ENCODE results near the gene DCC.
"Not testable (repeated sequence)": the region's sequence is repeated elsewhere in the genome, so short reads cannot be mapped to it uniquely, and the experiment has no call there.

DCC gene

DNA sequence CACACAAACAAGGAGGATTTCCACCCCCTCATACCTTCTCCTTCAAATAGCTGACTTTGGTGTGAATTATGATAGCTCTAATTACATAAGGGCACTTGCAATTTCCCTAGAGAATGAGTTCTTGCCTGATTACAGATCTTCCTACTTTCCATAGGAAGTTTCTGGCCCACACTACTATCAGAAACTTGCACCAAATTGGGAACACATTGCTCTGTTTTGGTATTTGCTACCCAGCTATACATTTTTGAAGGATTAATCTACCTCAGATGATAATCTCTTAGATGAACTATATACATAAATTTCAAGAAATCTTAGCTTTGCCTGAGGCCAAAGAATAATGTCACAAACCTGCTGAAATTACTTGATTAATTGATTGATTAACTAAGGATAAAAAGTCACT lies 4.9 kb downstream of the DCC start:
- H3K4me3 ChIP-seq (ENCODE audit: low read depth, low read length), result no peak overlapping the region
- no peak for DNase-seq (ENCODE audit: low read depth, low spot score)
- TF ChIP-seq, protein P1, sequence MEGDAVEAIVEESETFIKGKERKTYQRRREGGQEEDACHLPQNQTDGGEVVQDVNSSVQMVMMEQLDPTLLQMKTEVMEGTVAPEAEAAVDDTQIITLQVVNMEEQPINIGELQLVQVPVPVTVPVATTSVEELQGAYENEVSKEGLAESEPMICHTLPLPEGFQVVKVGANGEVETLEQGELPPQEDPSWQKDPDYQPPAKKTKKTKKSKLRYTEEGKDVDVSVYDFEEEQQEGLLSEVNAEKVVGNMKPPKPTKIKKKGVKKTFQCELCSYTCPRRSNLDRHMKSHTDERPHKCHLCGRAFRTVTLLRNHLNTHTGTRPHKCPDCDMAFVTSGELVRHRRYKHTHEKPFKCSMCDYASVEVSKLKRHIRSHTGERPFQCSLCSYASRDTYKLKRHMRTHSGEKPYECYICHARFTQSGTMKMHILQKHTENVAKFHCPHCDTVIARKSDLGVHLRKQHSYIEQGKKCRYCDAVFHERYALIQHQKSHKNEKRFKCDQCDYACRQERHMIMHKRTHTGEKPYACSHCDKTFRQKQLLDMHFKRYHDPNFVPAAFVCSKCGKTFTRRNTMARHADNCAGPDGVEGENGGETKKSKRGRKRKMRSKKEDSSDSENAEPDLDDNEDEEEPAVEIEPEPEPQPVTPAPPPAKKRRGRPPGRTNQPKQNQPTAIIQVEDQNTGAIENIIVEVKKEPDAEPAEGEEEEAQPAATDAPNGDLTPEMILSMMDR (IDR thresholded peaks at IDR 0.05; ENCODE audit: low read depth, low read length), result no peak
- in situ Hi-C loops (cut with HindIII; ENCODE audit: low sequenced_read_pairs), result no loop called here

DNA sequence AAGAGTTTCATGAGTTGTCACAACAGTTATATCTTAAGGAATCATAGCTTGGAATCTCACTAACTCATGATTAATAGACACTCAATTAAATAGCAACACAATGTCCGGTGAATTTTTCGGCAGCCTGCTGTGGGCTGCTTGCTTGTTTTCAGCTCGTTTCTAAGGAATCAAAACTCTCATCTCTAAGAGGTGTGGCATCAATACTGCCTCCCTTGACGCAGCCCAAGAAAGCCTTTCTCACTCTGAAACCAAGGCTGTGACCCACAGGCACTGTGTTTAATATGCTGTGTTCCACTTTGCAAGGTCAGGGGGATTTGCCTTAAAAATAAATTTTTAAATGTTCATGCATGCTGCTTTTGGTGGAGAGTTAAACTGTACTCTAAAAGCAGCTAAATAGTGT lies 5.4 kb downstream of the DCC start:
- H3K4me3 ChIP-seq (ENCODE audit: low read depth, low read length), result no peak overlapping the region
- in situ Hi-C loops (cut with HindIII; ENCODE audit: low sequenced_read_pairs), result no loop called here
- no peak for DNase-seq (ENCODE audit: low read depth, low spot score)
- TF ChIP-seq, protein P1 (IDR thresholded peaks at IDR 0.05; ENCODE audit: low read depth, low read length), result no peak

DNA sequence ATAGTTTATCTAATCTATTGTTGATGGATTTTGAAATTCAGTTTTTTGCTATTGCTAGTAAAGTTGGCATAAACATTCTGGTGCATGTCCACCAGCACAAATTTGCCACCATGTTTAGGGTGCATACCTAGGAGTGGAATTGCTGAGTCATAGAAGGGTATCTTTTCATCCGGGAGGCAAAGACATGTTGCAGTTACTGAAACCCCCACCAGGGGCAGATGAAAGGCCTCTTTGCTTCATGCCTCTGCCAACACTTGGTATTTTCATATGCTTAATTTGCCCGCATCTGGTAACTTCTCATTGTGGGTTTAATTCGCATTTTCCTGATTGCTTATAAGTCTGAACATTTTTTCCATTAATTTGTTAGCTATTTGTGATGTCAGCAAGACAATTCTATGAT lies 8.2 kb downstream of the DCC start:
- in situ Hi-C loops (cut with HindIII; ENCODE audit: low sequenced_read_pairs), result no loop called here
- no peak for DNase-seq (ENCODE audit: low read depth, low spot score)
- H3K4me3 ChIP-seq (ENCODE audit: low read depth, low read length), result no peak overlapping the region
- TF ChIP-seq, protein P1 (IDR thresholded peaks at IDR 0.05; ENCODE audit: low read depth, low read length), result peak; percentile 51

DNA sequence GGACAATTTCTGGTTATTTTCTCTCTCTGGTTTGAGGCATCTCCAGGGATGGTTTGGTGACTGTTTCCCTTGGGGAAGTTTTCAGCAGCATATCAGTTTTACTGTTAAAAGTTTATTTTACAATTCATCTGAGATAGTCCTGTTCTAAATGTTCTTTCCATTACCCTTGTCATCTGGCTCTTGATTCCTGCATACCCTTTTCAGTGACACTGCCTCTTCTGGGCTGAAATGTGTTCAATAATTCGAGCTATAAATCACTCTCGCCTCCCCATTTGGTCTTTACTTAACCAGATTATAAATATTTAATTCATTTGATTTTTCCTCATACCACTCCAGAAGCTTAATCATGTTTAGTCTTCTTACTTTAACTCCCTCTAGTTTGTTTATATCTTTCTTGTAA lies 9.5 kb downstream of the DCC start:
- H3K4me3 ChIP-seq (ENCODE audit: low read depth, low read length), result no peak overlapping the region
- no peak for DNase-seq (ENCODE audit: low read depth, low spot score)
- in situ Hi-C loops (cut with HindIII; ENCODE audit: low sequenced_read_pairs), result no loop called here
- TF ChIP-seq, protein P1 (IDR thresholded peaks at IDR 0.05; ENCODE audit: low read depth, low read length), result no peak

DNA sequence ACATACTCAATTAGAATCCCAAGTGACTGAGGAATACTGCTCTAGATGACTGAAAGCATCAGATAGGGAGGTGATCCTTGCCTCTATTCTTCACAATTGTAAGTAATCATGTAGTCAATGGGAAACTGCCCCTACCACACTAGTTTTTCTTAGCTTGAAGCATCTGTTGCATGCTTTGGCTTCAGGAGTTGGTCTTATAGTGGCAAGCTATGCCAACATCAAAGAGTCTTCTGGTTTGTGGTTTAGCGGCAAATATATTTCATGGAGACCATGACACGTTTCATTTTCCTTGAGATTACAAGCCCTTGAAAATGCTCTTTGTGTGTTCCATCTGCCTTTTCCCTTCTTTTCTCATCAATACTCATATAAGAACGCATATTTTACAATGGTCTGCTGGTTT lies 12.9 kb downstream of the DCC start:
- in situ Hi-C loops (cut with HindIII; ENCODE audit: low sequenced_read_pairs), result no loop called here
- no peak for DNase-seq (ENCODE audit: low read depth, low spot score)
- H3K4me3 ChIP-seq (ENCODE audit: low read depth, low read length), result no peak overlapping the region
- TF ChIP-seq, protein P1 (IDR thresholded peaks at IDR 0.05; ENCODE audit: low read depth, low read length), result no peak

DNA sequence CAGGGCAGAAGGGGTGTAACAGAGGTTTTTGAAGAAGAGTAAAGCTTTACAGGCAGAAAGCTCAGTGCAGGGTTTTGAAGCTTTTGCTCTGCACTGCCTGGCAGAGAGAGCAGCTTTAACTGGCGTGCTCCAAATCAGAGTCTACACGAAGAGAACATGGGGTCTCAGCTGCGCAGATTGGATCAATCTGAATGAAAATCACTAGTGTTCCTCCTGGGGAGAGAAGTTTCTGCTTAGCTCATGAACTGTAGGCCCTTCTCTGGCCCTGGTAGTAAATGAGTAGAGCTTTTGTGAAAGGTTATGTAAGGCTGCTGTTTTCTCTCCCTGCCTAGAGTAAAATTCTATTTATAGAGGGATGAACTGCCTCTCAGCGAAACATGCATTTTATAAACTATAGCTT lies 13.6 kb downstream of the DCC start:
- no peak overlapping the region for H3K4me3 ChIP-seq (ENCODE audit: low read depth, low read length)
- no peak for DNase-seq (ENCODE audit: low read depth, low spot score)
- in situ Hi-C loops (cut with HindIII; ENCODE audit: low sequenced_read_pairs), result no loop called here
- TF ChIP-seq, protein P1 (IDR thresholded peaks at IDR 0.05; ENCODE audit: low read depth, low read length), result no peak

DNA sequence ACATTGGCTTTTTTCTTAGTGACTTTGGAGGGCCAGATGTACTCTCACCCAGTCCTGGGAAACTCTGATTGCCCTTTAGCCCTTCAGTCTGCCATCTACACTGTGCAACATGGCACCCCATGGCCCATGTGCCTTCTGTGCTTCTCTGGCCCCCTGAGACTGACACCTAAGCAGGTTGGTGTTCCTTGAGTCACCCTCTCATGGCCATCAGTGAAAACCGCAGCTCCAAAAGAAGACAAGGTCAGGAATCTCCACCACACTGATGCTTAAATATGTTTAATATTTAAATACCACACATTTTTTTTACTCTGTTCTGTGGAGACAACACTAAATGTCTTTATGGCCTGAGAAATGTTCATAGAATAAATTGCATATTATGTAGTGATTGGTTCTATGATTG lies 23.9 kb downstream of the DCC start:
- in situ Hi-C loops (cut with HindIII; ENCODE audit: low sequenced_read_pairs), result no loop called here
- TF ChIP-seq, protein P1 (IDR thresholded peaks at IDR 0.05; ENCODE audit: low read depth, low read length), result no peak
- no peak overlapping the region for H3K4me3 ChIP-seq (ENCODE audit: low read depth, low read length)
- no peak for DNase-seq (ENCODE audit: low read depth, low spot score)

DNA sequence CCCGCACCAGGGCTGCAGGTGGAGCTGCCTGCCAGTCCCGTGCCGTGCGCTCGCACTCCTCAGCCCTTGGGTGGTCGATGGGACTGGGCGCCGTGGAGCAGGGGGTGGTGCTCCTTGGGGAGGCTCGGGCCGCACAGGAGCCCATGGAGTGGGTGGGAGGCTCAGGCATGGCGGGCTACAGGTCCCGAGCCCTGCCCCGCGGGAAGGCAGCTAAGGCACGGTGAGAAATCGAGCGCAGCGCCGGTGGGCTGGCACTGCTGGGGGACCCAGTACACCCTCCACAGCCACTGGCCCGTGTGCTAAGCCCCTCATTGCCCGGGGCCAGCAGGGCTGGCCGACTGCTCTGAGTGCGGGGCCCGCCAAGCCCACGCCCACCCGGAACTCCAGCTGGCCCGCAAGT lies 26.9 kb downstream of the DCC start:
- H3K4me3 ChIP-seq (ENCODE audit: low read depth, low read length); in situ Hi-C loops (cut with HindIII; ENCODE audit: low sequenced_read_pairs); DNase-seq (ENCODE audit: low read depth, low spot score): not testable (repeated sequence)
